Measurements from ENCODE around the gene PDF. TPM values are rescaled to one million over a fixed set of nuclear protein-coding genes. Genes with fewer than 3 reads are reported as not detected.

Gene PDF
- total RNA-seq, 2 experiments from 2014 or later, result 37.8 to 54.8 TPM

- no peak overlapping the region for H3K4me3 ChIP-seq (ENCODE audit: low read depth, low read length, poor library complexity, severe bottlenecking)
- no peak overlapping the region for H2AFZ ChIP-seq (ENCODE audit: low read length)
- no peak for DNase-seq (ENCODE audit: low spot score)
- intact Hi-C loops (cut with micrococcal nuclease; ENCODE audit: unreplicated experiment), result no loop called here
- peaks cover 92% of the 10 kb centered on the region for H3K36me3 ChIP-seq (ENCODE audit: insufficient read depth, low read length)
- TF ChIP-seq, protein P1, sequence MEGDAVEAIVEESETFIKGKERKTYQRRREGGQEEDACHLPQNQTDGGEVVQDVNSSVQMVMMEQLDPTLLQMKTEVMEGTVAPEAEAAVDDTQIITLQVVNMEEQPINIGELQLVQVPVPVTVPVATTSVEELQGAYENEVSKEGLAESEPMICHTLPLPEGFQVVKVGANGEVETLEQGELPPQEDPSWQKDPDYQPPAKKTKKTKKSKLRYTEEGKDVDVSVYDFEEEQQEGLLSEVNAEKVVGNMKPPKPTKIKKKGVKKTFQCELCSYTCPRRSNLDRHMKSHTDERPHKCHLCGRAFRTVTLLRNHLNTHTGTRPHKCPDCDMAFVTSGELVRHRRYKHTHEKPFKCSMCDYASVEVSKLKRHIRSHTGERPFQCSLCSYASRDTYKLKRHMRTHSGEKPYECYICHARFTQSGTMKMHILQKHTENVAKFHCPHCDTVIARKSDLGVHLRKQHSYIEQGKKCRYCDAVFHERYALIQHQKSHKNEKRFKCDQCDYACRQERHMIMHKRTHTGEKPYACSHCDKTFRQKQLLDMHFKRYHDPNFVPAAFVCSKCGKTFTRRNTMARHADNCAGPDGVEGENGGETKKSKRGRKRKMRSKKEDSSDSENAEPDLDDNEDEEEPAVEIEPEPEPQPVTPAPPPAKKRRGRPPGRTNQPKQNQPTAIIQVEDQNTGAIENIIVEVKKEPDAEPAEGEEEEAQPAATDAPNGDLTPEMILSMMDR (conservative IDR thresholded peaks at IDR 0.05; ENCODE audit: low read length), result no peak
- TF ChIP-seq EZH2phosphoT487 (IDR thresholded peaks at IDR 0.05; ENCODE audit: borderline replicate concordance, low read depth, low read length), result no peak
- H3K4me1 ChIP-seq (ENCODE audit: insufficient read depth, low read length, poor library complexity, severe bottlenecking), result peaks cover 3% of the 10 kb centered on the region
- peaks cover 10% of the 10 kb centered on the region for H4K20me1 ChIP-seq (ENCODE audit: insufficient read depth, low read length)
- no peaks in the 10 kb centered on the region for H3K9me3 ChIP-seq (ENCODE audit: low read length)
- H3K9me2 ChIP-seq (ENCODE audit: insufficient read depth, low read length), result no peaks in the 10 kb centered on the region
- ChIA-PET POLR2A (interaction anchor here (2.3 kb wide), 1 partner anchor 9 kb away, joined by 7 read pairs; the partner anchor contains the start of gene PDF), CTCF (ENCODE audit: unreplicated experiment) (no interaction called here)
- no TSS peak for BruUV-seq (replicated peaks)
- H3K4me2 ChIP-seq (ENCODE audit: low read length), result no peak overlapping the region
- H3K27ac ChIP-seq (ENCODE audit: low read depth, low read length, poor library complexity, severe bottlenecking), result no peak overlapping the region
- peaks cover 31% of the 10 kb centered on the region for H3K79me2 ChIP-seq (ENCODE audit: insufficient read depth, low read depth, low read length)
These were observed 9.7 kb downstream of the PDF start for GRCh38 chr16:69320740-69321073.

DNA sequence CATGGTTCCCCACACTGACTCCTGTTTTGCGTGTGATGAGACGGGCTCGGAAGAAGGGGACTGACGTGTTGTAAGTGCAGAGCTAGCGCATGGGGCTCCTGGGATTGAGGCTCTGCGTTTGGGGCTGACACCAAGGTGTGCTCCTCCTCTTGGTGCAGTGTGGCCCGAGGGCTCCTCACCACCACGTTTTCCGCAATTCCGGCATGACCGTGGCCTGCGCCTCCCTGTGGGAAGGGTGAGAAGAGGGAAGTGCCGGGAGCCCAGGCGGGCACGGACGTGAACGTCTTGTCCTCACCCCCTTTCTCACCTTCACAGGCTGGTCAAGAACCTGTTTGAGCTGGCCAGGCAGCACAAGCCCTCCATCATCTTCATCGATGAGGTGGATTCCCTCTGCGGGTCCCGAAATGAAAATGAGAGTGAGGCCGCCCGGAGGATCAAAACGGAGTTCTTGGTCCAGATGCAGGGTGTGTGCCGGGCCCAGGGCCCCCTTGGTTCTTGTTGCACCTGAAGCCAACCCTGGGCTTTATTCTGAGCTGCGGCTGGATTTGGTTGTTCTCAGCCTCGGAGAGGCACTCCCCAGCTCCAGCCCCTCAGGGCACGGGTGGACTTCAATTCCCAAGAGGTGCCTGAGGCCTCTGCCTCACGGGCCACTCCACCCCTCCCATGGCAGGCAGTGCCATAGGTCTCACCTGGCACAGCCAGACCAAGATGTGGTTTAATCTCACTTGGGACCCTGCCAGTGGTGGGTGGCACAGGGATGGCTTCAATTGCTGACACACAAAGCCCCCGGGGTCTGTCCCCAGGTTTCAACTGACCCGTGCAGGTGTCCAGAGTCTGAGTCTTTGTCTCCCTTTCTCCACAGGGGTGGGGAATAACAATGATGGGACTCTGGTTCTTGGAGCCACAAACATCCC lies 10.3 kb downstream of the PDF start:
- POLR2A ChIA-PET, result interaction anchor here (2.3 kb wide), 1 partner anchor 9 kb away, joined by 7 read pairs; the partner anchor contains the start of gene PDF
- peaks cover 24% of the 10 kb centered on the region; the same call in 1 of the 2 replicates for H3K79me2 ChIP-seq (ENCODE audit: insufficient read depth, low read depth, low read length)
- peaks cover 10% of the 10 kb centered on the region; the same call in 1 of the 2 replicates for H4K20me1 ChIP-seq (ENCODE audit: insufficient read depth, low read length)
- no peaks in the 10 kb centered on the region for H3K9me2 ChIP-seq (ENCODE audit: insufficient read depth, low read length)
- peaks cover 2% of the 10 kb centered on the region for H3K4me1 ChIP-seq (ENCODE audit: insufficient read depth, low read length, poor library complexity, severe bottlenecking)
- no TSS peak for BruUV-seq (replicated peaks)
- no peak overlapping the region for H2AFZ ChIP-seq (ENCODE audit: low read length)
- H3K4me2 ChIP-seq (ENCODE audit: low read length), result no peak overlapping the region
- intact Hi-C loops (cut with micrococcal nuclease; ENCODE audit: unreplicated experiment), result no loop called here
- H3K27ac ChIP-seq (ENCODE audit: low read depth, low read length, poor library complexity, severe bottlenecking), result no peak overlapping the region
- TF ChIP-seq EZH2phosphoT487 (IDR thresholded peaks at IDR 0.05; ENCODE audit: borderline replicate concordance, low read depth, low read length), result no peak
- TF ChIP-seq, protein P1 (conservative IDR thresholded peaks at IDR 0.05; ENCODE audit: low read length), result no peak
- no peak overlapping the region for H3K4me3 ChIP-seq (ENCODE audit: low read depth, low read length, poor library complexity, severe bottlenecking)
- CTCF ChIA-PET (ENCODE audit: unreplicated experiment), result no interaction called here
- peaks cover 92% of the 10 kb centered on the region for H3K36me3 ChIP-seq (ENCODE audit: insufficient read depth, low read length)
- no peaks in the 10 kb centered on the region for H3K9me3 ChIP-seq (ENCODE audit: low read length)
- no peak for DNase-seq (ENCODE audit: low spot score)

GRCh38 chr16:69319381-69319780 lies 11.0 kb downstream of the PDF start:
- no peak for DNase-seq (ENCODE audit: low spot score)
- intact Hi-C loops (cut with micrococcal nuclease; ENCODE audit: unreplicated experiment), result no loop called here
- Histone ChIP-seq H3K4me3 (ENCODE audit: low read depth, low read length, poor library complexity, severe bottlenecking) (no peak overlapping the region), H3K4me1 (ENCODE audit: insufficient read depth, low read length, poor library complexity, severe bottlenecking) (no peaks in the 10 kb centered on the region), H2AFZ (ENCODE audit: low read length) (no peak overlapping the region), H3K9me2 (ENCODE audit: insufficient read depth, low read length) (no peaks in the 10 kb centered on the region), H3K27ac (ENCODE audit: low read depth, low read length, poor library complexity, severe bottlenecking) (no peak overlapping the region), H4K20me1 (ENCODE audit: insufficient read depth, low read length) (peaks cover 7% of the 10 kb centered on the region; the same call in 1 of the 2 replicates), H3K79me2 (ENCODE audit: insufficient read depth, low read depth, low read length) (peaks cover 20% of the 10 kb centered on the region; the same call in 1 of the 2 replicates), H3K9me3 (ENCODE audit: low read length) (no peaks in the 10 kb centered on the region), H3K4me2 (ENCODE audit: low read length) (no peak overlapping the region), H3K36me3 (ENCODE audit: insufficient read depth, low read length) (peaks cover 92% of the 10 kb centered on the region)
- BruUV-seq (replicated peaks), result no TSS peak
- TF ChIP-seq, protein P1 (conservative IDR thresholded peaks at IDR 0.05; ENCODE audit: low read length), result no peak
- TF ChIP-seq EZH2phosphoT487 (IDR thresholded peaks at IDR 0.05; ENCODE audit: borderline replicate concordance, low read depth, low read length), result no peak
- POLR2A ChIA-PET, result interaction anchor here (2.3 kb wide), 1 partner anchor 10 kb away, joined by 7 read pairs; the partner anchor contains the start of gene PDF
- CTCF ChIA-PET (ENCODE audit: unreplicated experiment), result no interaction called here

All from OCI-LY7 (cell line).